Measurements from ENCODE around the gene AMZ1.
A peak's percentile ranks its signal among the peaks of the same experiment; 100 is the strongest.

AMZ1 gene

GRCh38 chr7:2686101-2686500 lies 1.9 kb upstream of the AMZ1 start:
- peaks cover 0 to 44% (median 16%) of the 10 kb centered on the region in 5 experiments for H3K27me3 ChIP-seq (replicated peaks in 2 of 5; ENCODE audit: control insufficient read depth in 4 of 5, insufficient read depth in 5 of 5, low read length in 4 of 5)
- WGBS (ENCODE audit: insufficient coverage): 96% methylated on average over 11 of the region's 14 CpGs
- peaks cover 0 to 36% (median 27%) of the 10 kb centered on the region in 4 experiments for H3K4me1 ChIP-seq (ENCODE audit: control extremely low read depth in 1 of 4, control insufficient read depth in 4 of 4, insufficient read depth in 4 of 4, low read length in 3 of 4)
- no peak for DNase-seq
- no peak overlapping the region for H3K4me3 ChIP-seq (ENCODE audit: control insufficient read depth in 1 of 7, extremely low read depth in 1 of 7, insufficient read depth in 4 of 7, low read depth in 2 of 7, low read length in 6 of 7)
- H3K9me3 ChIP-seq (ENCODE audit: control extremely low read depth in 1 of 5, control insufficient read depth in 4 of 5, insufficient read depth in 2 of 5, low read depth in 1 of 5, low read length in 4 of 5): no peaks in the 10 kb centered on the region
- ChIA-PET CTCF (interaction anchor here (1.3 to 3.1 kb wide), 4 partner anchors 14 to 23 kb away, joined by 4 to 19 read pairs (median 5); no protein-coding TSS in a partner anchor), POLR2A (interaction anchor here (0.8 kb wide), 1 partner anchor 31 kb away, joined by 3 read pairs; no protein-coding TSS in a partner anchor)
- H3K36me3 ChIP-seq (ENCODE audit: control insufficient read depth in 4 of 4, insufficient read depth in 4 of 4, low read length in 3 of 4): no peaks in the 10 kb centered on the region
- no peak overlapping the region for H3K27ac ChIP-seq (ENCODE audit: insufficient read depth in 1 of 2, low read depth in 1 of 2, low read length in 2 of 2, poor library complexity in 1 of 2, severe bottlenecking in 2 of 2)

- H3K27me3 ChIP-seq (replicated peaks in 2 of 5; ENCODE audit: control insufficient read depth in 4 of 5, insufficient read depth in 5 of 5, low read length in 4 of 5): peaks cover 0 to 44% (median 16%) of the 10 kb centered on the region in 5 experiments
- peaks cover 0 to 36% (median 27%) of the 10 kb centered on the region in 4 experiments for H3K4me1 ChIP-seq (ENCODE audit: control extremely low read depth in 1 of 4, control insufficient read depth in 4 of 4, insufficient read depth in 4 of 4, low read length in 3 of 4)
- H3K4me3 ChIP-seq (ENCODE audit: control insufficient read depth in 1 of 7, extremely low read depth in 1 of 7, insufficient read depth in 4 of 7, low read depth in 2 of 7, low read length in 6 of 7): peak overlapping the region in 4 of 7 experiments; percentile 37 to 61 (median 54)
- H3K9me3 ChIP-seq (ENCODE audit: control extremely low read depth in 1 of 5, control insufficient read depth in 4 of 5, insufficient read depth in 2 of 5, low read depth in 1 of 5, low read length in 4 of 5): no peaks in the 10 kb centered on the region
- POLR2A ChIA-PET: interaction anchor here (0.5 to 0.9 kb wide), 2 partner anchors 9 to 11 kb away, joined by 4 to 5 read pairs; no protein-coding TSS in a partner anchor
- no peaks in the 10 kb centered on the region for H3K36me3 ChIP-seq (ENCODE audit: control insufficient read depth in 4 of 4, insufficient read depth in 4 of 4, low read length in 3 of 4)
- DNase-seq: no peak
- 56% methylated on average over 15 of the region's 17 CpGs for WGBS (ENCODE audit: insufficient coverage)
- H3K27ac ChIP-seq (ENCODE audit: insufficient read depth in 1 of 2, low read depth in 1 of 2, low read length in 2 of 2, poor library complexity in 1 of 2, severe bottlenecking in 2 of 2): no peak overlapping the region
- CTCF ChIA-PET: interaction anchor here (1.4 to 3.1 kb wide), 3 partner anchors 17 to 25 kb away, joined by 3 to 19 read pairs (median 4); no protein-coding TSS in a partner anchor
These were observed 598 bp upstream of the AMZ1 start for GRCh38 chr7:2687338-2687869.

- Histone ChIP-seq H3K4me1 (ENCODE audit: control extremely low read depth in 1 of 4, control insufficient read depth in 4 of 4, insufficient read depth in 4 of 4, low read length in 3 of 4) (peaks cover 0 to 38% (median 27%) of the 10 kb centered on the region in 4 experiments), H3K27me3 (replicated peaks in 2 of 5; ENCODE audit: control insufficient read depth in 4 of 5, insufficient read depth in 5 of 5, low read length in 4 of 5) (peaks cover 0 to 44% (median 16%) of the 10 kb centered on the region in 5 experiments), H3K4me3 (ENCODE audit: control insufficient read depth in 1 of 7, extremely low read depth in 1 of 7, insufficient read depth in 4 of 7, low read depth in 2 of 7, low read length in 6 of 7) (peak overlapping the region in 6 of 7 experiments; percentile 10 to 61 (median 44)), H3K9me3 (ENCODE audit: control extremely low read depth in 1 of 5, control insufficient read depth in 4 of 5, insufficient read depth in 2 of 5, low read depth in 1 of 5, low read length in 4 of 5) (no peaks in the 10 kb centered on the region), H3K27ac (ENCODE audit: insufficient read depth in 1 of 2, low read depth in 1 of 2, low read length in 2 of 2, poor library complexity in 1 of 2, severe bottlenecking in 2 of 2) (no peak overlapping the region), H3K36me3 (ENCODE audit: control insufficient read depth in 4 of 4, insufficient read depth in 4 of 4, low read length in 3 of 4) (no peaks in the 10 kb centered on the region)
- CTCF ChIA-PET: interaction anchor here (1.3 to 3.1 kb wide), 9 partner anchors 9 to 80 kb away, joined by 4 to 19 read pairs (median 6); no protein-coding TSS in a partner anchor
- 3% methylated on average over 43 of the region's 62 CpGs for WGBS (ENCODE audit: insufficient coverage)
- DNase-seq: peak in 2 of 3 donors; percentile 37 to 52
- POLR2A ChIA-PET: interaction anchor here (0.6 kb wide), 1 partner anchor 25 kb away, joined by 5 read pairs; no protein-coding TSS in a partner anchor
These were observed 674 bp downstream of the AMZ1 start for GRCh38 chr7:2688409-2689342.

GRCh38 chr7:2689343-2689847 lies 1.4 kb downstream of the AMZ1 start:
- peak overlapping the region in 3 of 7 experiments; percentile 37 to 61 (median 58) for H3K4me3 ChIP-seq (ENCODE audit: control insufficient read depth in 1 of 7, extremely low read depth in 1 of 7, insufficient read depth in 4 of 7, low read depth in 2 of 7, low read length in 6 of 7)
- DNase-seq: no peak
- WGBS (ENCODE audit: insufficient coverage): 64% methylated on average over 14 of the region's 16 CpGs
- peaks cover 0 to 43% (median 27%) of the 10 kb centered on the region in 4 experiments for H3K4me1 ChIP-seq (ENCODE audit: control extremely low read depth in 1 of 4, control insufficient read depth in 4 of 4, insufficient read depth in 4 of 4, low read length in 3 of 4)
- H3K27me3 ChIP-seq (replicated peaks in 2 of 5; ENCODE audit: control insufficient read depth in 4 of 5, insufficient read depth in 5 of 5, low read length in 4 of 5): peaks cover 0 to 44% (median 16%) of the 10 kb centered on the region in 5 experiments
- no peak overlapping the region for H3K27ac ChIP-seq (ENCODE audit: insufficient read depth in 1 of 2, low read depth in 1 of 2, low read length in 2 of 2, poor library complexity in 1 of 2, severe bottlenecking in 2 of 2)
- no peaks in the 10 kb centered on the region for H3K36me3 ChIP-seq (ENCODE audit: control insufficient read depth in 4 of 4, insufficient read depth in 4 of 4, low read length in 3 of 4)
- ChIA-PET POLR2A (interaction anchor here (1.7 kb wide), 1 partner anchor 17 kb away, joined by 6 read pairs; no protein-coding TSS in a partner anchor), CTCF (interaction anchor here (0.9 to 2.9 kb wide), 10 partner anchors 9 to 80 kb away, joined by 3 to 17 read pairs (median 6); no protein-coding TSS in a partner anchor)
- H3K9me3 ChIP-seq (ENCODE audit: control extremely low read depth in 1 of 5, control insufficient read depth in 4 of 5, insufficient read depth in 2 of 5, low read depth in 1 of 5, low read length in 4 of 5): no peaks in the 10 kb centered on the region

GRCh38 chr7:2689951-2690705 lies 2.1 kb downstream of the AMZ1 start:
- WGBS (ENCODE audit: insufficient coverage): 63% methylated on average over 22 of the region's 23 CpGs
- Histone ChIP-seq H3K27ac (ENCODE audit: insufficient read depth in 1 of 2, low read depth in 1 of 2, low read length in 2 of 2, poor library complexity in 1 of 2, severe bottlenecking in 2 of 2) (no peak overlapping the region), H3K36me3 (ENCODE audit: control insufficient read depth in 4 of 4, insufficient read depth in 4 of 4, low read length in 3 of 4) (no peaks in the 10 kb centered on the region), H3K4me1 (ENCODE audit: control extremely low read depth in 1 of 4, control insufficient read depth in 4 of 4, insufficient read depth in 4 of 4, low read length in 3 of 4) (peaks cover 0 to 43% (median 27%) of the 10 kb centered on the region in 4 experiments), H3K9me3 (ENCODE audit: control extremely low read depth in 1 of 5, control insufficient read depth in 4 of 5, insufficient read depth in 2 of 5, low read depth in 1 of 5, low read length in 4 of 5) (no peaks in the 10 kb centered on the region), H3K4me3 (ENCODE audit: control insufficient read depth in 1 of 7, extremely low read depth in 1 of 7, insufficient read depth in 4 of 7, low read depth in 2 of 7, low read length in 6 of 7) (no peak overlapping the region), H3K27me3 (replicated peaks in 2 of 5; ENCODE audit: control insufficient read depth in 4 of 5, insufficient read depth in 5 of 5, low read length in 4 of 5) (peaks cover 0 to 44% (median 16%) of the 10 kb centered on the region in 5 experiments)
- POLR2A ChIA-PET: interaction anchor here (1.0 to 1.7 kb wide), 3 partner anchors 9 to 23 kb away, joined by 3 to 6 read pairs (median 3); no protein-coding TSS in a partner anchor
- peak in 2 of 3 donors; percentile 28 to 41 for DNase-seq
- CTCF ChIA-PET: interaction anchor here (0.7 to 2.9 kb wide), 13 partner anchors 9 to 84 kb away, joined by 3 to 17 read pairs (median 5); no protein-coding TSS in a partner anchor

Measured in common myeloid progenitor, CD34-positive (primary cell).